Peyer's patch (tissue), 4 donors: Measurements from ENCODE around the gene PPP6C. TPM values are rescaled to one million over a fixed set of nuclear protein-coding genes. Genes with fewer than 3 reads are reported as not detected.

Experiments used
- DNase-seq, 3 donors: peaks; one replicate each; pipeline ENCODE4 v3.0.0-alpha.2; 2017 to 2019
- H3K27ac ChIP-seq, 4 donors: fragments of 200-600 bp; sonication (generic); one replicate each; pipeline ENCODE4 v1.5.1; 2016 to 2019
- H3K27me3 ChIP-seq, 2 donors: fragments of 200-600 bp; sonication (generic); one replicate each; pipeline ENCODE4 v1.5.1; 2019
- H3K36me3 ChIP-seq, 3 donors: fragments of 200-600 bp; sonication (generic); one replicate each; pipeline ENCODE4 v1.5.1; 2016 to 2019
- H3K4me1 ChIP-seq, 4 donors: fragments of 200-600 bp; sonication (generic); one replicate each; pipeline ENCODE4 v1.5.1; 2016 to 2019
- H3K4me3 ChIP-seq, 4 donors: fragments of 200-600 bp; sonication (generic); 1 replicate in 3 of 4; 2 replicates in 1 of 4; pipeline ENCODE4 v1.5.1; 2016 to 2019; ENCODE audit warnings: mild to moderate bottlenecking in 1 of 4
- H3K9me3 ChIP-seq, 4 donors: fragments of 200-600 bp; sonication (generic); one replicate each; pipeline ENCODE4 v1.5.1; 2016 to 2019; ENCODE audit warnings: mild to moderate bottlenecking in 1 of 4
- POLR2A ChIP-seq, 2 donors: fragments of 450-650 bp; IDR thresholded peaks; one replicate each; pipeline ENCODE4 v1.5.1; 2017; ENCODE audit warnings: antibody characterized with exemption in 2 of 2, mild to moderate bottlenecking in 2 of 2, moderate library complexity in 2 of 2
- total RNA-seq, 4 donors: library from RNA; depleted of rRNA; stranded (reverse); fragments of >200 nt; gene quantifications; one replicate each; pipeline ENCODE4 v1.1.0, GENCODE V29; 2016
- TF ChIP-seq, protein P1 (sequence below), 6 experiments: fragments of 450-650 bp in 4 of 6; fragments of 200-600 bp in 2 of 6; sonication (generic) in 1 of 6; IDR thresholded peaks; one replicate each; pipeline ENCODE4 v1.5.1; 2017 to 2019; ENCODE audit warnings: antibody characterized with exemption in 6 of 6, mild to moderate bottlenecking in 3 of 6, moderate library complexity in 1 of 6

Gene PPP6C
- total RNA-seq, 4 donors from 2014 or later: 15.5 to 29.9 (median 20.0) TPM

GRCh38 chr9:125134976-125135375 lies 54.6 kb downstream of the PPP6C start:
- Histone ChIP-seq H3K27me3 (no peaks in the 10 kb centered on the region), H3K9me3 (no peaks in the 10 kb centered on the region), H3K4me3 (no peak overlapping the region), H3K27ac (no peak overlapping the region), H3K36me3 (no peaks in the 10 kb centered on the region), H3K4me1 (no peaks in the 10 kb centered on the region)
- no peak for DNase-seq
- TF ChIP-seq POLR2A (IDR thresholded peaks at IDR 0.05): no peak
- TF ChIP-seq, protein P1, sequence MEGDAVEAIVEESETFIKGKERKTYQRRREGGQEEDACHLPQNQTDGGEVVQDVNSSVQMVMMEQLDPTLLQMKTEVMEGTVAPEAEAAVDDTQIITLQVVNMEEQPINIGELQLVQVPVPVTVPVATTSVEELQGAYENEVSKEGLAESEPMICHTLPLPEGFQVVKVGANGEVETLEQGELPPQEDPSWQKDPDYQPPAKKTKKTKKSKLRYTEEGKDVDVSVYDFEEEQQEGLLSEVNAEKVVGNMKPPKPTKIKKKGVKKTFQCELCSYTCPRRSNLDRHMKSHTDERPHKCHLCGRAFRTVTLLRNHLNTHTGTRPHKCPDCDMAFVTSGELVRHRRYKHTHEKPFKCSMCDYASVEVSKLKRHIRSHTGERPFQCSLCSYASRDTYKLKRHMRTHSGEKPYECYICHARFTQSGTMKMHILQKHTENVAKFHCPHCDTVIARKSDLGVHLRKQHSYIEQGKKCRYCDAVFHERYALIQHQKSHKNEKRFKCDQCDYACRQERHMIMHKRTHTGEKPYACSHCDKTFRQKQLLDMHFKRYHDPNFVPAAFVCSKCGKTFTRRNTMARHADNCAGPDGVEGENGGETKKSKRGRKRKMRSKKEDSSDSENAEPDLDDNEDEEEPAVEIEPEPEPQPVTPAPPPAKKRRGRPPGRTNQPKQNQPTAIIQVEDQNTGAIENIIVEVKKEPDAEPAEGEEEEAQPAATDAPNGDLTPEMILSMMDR (IDR thresholded peaks at IDR 0.05): no peak

GRCh38 chr9:125133403-125134329 lies 55.9 kb downstream of the PPP6C start:
- H3K27me3 ChIP-seq: no peaks in the 10 kb centered on the region
- H3K4me3 ChIP-seq: no peak overlapping the region
- DNase-seq: no peak
- H3K9me3 ChIP-seq: no peaks in the 10 kb centered on the region
- no peaks in the 10 kb centered on the region for H3K4me1 ChIP-seq
- TF ChIP-seq POLR2A (IDR thresholded peaks at IDR 0.05): no peak
- TF ChIP-seq, protein P1 (IDR thresholded peaks at IDR 0.05): no peak
- no peak overlapping the region for H3K27ac ChIP-seq
- no peaks in the 10 kb centered on the region for H3K36me3 ChIP-seq

DNA sequence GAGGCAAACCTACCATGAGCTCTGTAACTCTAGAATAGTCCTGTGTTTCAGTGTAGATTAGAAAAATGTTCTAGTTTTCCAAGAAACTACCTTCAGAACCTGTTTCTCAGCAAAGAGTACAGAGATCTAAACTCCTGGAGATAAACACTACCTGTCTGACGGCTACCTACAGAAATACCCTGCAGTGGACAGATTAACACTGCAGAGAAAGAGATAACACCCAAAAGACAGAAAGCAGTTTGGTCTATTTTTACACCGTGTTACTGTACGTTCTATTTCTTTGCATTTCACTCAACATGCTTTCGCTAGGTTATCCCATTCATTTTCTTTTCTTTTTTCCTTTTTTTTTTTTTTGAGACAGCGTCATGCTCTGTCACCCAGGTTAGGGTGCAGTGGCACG lies 57.8 kb downstream of the PPP6C start:
- no peaks in the 10 kb centered on the region for H3K4me1 ChIP-seq
- no peaks in the 10 kb centered on the region for H3K27me3 ChIP-seq
- H3K27ac ChIP-seq: no peak overlapping the region
- no peaks in the 10 kb centered on the region for H3K36me3 ChIP-seq
- DNase-seq: no peak
- TF ChIP-seq, protein P1 (IDR thresholded peaks at IDR 0.05): no peak
- TF ChIP-seq POLR2A (IDR thresholded peaks at IDR 0.05): no peak
- H3K9me3 ChIP-seq: no peaks in the 10 kb centered on the region
- no peak overlapping the region for H3K4me3 ChIP-seq

DNA sequence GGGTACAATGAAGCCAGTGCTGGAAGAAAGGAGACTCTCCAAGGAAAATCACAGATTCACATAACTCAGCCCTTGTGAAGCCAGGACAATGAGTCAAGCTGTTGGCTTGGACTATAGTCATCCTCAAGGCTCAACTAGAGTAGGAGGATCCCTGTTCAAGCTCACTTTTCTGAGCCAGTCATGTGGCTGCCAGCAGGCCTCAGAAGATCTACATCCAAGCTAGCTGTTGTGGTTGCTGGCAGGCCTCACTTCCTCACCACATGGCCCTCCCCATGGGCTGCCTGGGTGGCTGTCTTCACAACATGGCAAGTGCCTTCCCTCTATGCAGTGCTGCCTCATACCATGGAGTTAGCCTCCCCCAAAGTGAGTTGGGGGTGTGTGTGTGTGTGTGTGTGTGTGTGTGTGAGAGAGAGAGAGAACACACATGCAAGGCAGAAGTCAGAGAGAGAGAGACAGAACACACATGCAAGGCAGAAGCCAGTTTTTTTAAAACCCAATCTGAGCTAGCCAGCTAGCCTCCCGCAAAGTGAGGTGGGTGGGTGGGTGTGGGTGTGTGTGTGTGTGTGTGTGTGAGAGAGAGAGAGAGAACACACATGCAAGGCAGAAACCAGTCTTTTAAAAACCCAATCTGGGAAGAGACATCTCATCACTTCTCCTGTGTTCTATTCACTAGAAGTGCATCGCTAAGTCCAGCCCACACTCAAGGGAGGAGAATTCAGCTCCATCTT lies 63.4 kb downstream of the PPP6C start:
- TF ChIP-seq, protein P1 (IDR thresholded peaks at IDR 0.05): no peak
- H3K9me3 ChIP-seq: no peaks in the 10 kb centered on the region
- no peak overlapping the region for H3K4me3 ChIP-seq
- peak overlapping the region in 3 of 4 donors; percentile 17 to 67 (median 40) for H3K27ac ChIP-seq
- H3K4me1 ChIP-seq: peaks cover 0 to 3% (median 0%) of the 10 kb centered on the region in 4 donors
- no peaks in the 10 kb centered on the region for H3K27me3 ChIP-seq
- H3K36me3 ChIP-seq: no peaks in the 10 kb centered on the region
- DNase-seq: peak; percentile 55 to 90 (median 81)

DNA sequence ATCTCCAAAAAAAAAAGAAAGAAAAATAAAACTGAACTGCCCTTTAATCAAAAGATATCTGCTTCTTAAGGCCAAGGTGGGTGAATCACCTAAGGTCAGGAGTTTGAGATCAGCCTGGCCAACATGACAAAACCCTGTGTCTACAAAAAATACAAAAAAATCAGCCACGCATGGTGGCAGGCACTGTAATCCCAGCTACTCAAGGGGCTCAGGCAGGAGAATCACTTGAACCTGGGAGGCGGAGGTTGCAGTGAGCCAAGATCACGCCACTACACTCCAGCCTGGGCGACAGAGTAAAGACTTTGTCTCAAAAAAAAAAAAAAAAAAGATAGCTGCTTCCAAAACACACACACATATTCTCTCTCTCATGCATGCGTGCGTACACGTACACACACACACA lies 64.1 kb downstream of the PPP6C start:
- no peak for TF ChIP-seq POLR2A (IDR thresholded peaks at IDR 0.05)
- TF ChIP-seq, protein P1 (IDR thresholded peaks at IDR 0.05): no peak
- no peaks in the 10 kb centered on the region for H3K9me3 ChIP-seq
- no peaks in the 10 kb centered on the region for H3K27me3 ChIP-seq
- no peaks in the 10 kb centered on the region for H3K36me3 ChIP-seq
- H3K4me1 ChIP-seq: peaks cover 0 to 3% (median 0%) of the 10 kb centered on the region in 4 donors
- H3K4me3 ChIP-seq: no peak overlapping the region
- peak overlapping the region in 3 of 4 donors; percentile 12 to 40 (median 17) for H3K27ac ChIP-seq
- DNase-seq: no peak
